HAP-1 (cell line): Measurements from ENCODE around the gene FAN1.

Experiments
- DNase-seq, 2 experiments: peaks; one replicate each; pipeline ENCODE4 v3.0.0-alpha.2; 2016 to 2020; ENCODE audit warnings: low spot score in 2 of 2
- H3K27me3 ChIP-seq: fragments of 250-450 bp; sonication (Bioruptor Pico); 2 replicates; pipeline ENCODE4 v1.5.1; 2020; ENCODE audit warnings: low read depth, mild to moderate bottlenecking, moderate library complexity
- H3K36me3 ChIP-seq: fragments of 250-450 bp; sonication (Bioruptor Pico); replicated peaks from 2 replicates; pipeline ENCODE4 v1.5.1; 2020; ENCODE audit warnings: mild to moderate bottlenecking
- H3K4me1 ChIP-seq: fragments of 250-450 bp; sonication (Bioruptor Pico); 2 replicates; pipeline ENCODE4 v1.5.1; 2020; ENCODE audit warnings: mild to moderate bottlenecking
- H3K4me3 ChIP-seq: fragments of 250-450 bp; sonication (Bioruptor Pico); 2 replicates; pipeline ENCODE4 v1.5.1; 2020; ENCODE audit warnings: mild to moderate bottlenecking, moderate library complexity
- H3K9me3 ChIP-seq: fragments of 250-450 bp; sonication (Bioruptor Pico); 2 replicates; pipeline ENCODE4 v1.5.1; 2020; ENCODE audit warnings: mild to moderate bottlenecking, moderate library complexity
- in situ Hi-C: fragments of 300-500 bp; cut with MboI; formaldehyde crosslinking; loops from 3 replicates; pipeline ENCODE4 v1.14.3; 2020; ENCODE audit warnings: low sequenced_read_pairs, inconsistent platforms, mixed read lengths

Gene FAN1

GRCh38 chr15:30901889-30902288 is 1.8 kb upstream of the FAN1 start:
- peaks cover 7% of the 10 kb centered on the region; the same call in 1 of the 2 replicates for H3K4me1 ChIP-seq
- peaks cover 7% of the 10 kb centered on the region for H3K36me3 ChIP-seq
- H3K9me3 ChIP-seq, result no peaks in the 10 kb centered on the region; the same call in 1 of the 2 replicates
- in situ Hi-C loops, result no loop called here
- no peaks in the 10 kb centered on the region for H3K27me3 ChIP-seq
- no peak overlapping the region for H3K4me3 ChIP-seq
- no peak for DNase-seq

- in situ Hi-C loops, result no loop called here
- no peaks in the 10 kb centered on the region for H3K27me3 ChIP-seq
- DNase-seq, result no peak
- H3K9me3 ChIP-seq, result no peaks in the 10 kb centered on the region; the same call in 1 of the 2 replicates
- no peak overlapping the region for H3K4me3 ChIP-seq
- peaks cover 13% of the 10 kb centered on the region for H3K36me3 ChIP-seq
- peaks cover 7% of the 10 kb centered on the region; the same call in 1 of the 2 replicates for H3K4me1 ChIP-seq
Measured at GRCh38 chr15:30904812-30905211, 1.1 kb downstream of the FAN1 start.

DNA sequence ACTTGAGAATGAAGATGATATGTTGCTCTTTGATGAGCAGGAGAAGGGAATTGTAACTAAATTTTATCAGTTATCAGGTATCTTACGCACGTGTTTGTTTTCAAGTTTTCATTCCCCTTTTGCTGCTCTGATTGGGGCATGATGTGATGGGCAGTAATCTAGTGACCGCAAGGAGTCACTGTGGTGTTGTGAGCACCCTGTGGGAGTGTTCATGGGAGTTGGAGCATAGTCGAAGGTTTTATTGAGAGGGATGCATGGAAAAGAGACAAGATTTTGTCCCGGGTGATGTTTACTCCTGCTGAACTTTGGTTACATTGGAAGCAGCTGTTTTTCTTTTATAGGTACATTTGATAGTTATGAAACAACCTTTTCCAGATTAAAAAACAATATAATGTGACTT is 2.1 kb downstream of the FAN1 start:
- DNase-seq, result no peak
- no peak overlapping the region for H3K4me3 ChIP-seq
- no peaks in the 10 kb centered on the region; the same call in 1 of the 2 replicates for H3K9me3 ChIP-seq
- peaks cover 7% of the 10 kb centered on the region; the same call in 1 of the 2 replicates for H3K4me1 ChIP-seq
- H3K36me3 ChIP-seq, result peaks cover 18% of the 10 kb centered on the region
- no peaks in the 10 kb centered on the region for H3K27me3 ChIP-seq
- in situ Hi-C loops, result no loop called here

DNA sequence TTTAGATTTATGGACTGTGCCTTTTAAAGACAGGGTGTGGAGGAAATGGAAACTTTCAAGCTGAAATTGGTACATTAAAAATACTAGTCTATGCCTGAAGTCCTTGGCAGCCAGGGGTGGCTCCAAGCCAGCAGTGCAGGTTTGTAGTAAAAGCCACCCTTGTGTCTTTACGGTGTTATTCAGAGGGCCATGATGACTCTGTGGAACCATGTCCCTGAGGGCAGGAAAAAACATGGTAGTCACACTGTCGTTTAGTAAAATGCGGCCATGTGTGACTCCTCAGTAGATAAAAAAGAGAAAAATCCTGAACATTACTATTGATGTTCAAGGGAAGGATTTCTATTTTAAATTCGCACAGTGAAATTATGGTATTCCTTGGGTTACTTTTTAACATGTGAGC is 2.7 kb downstream of the FAN1 start:
- DNase-seq, result no peak
- Histone ChIP-seq H3K4me3 (no peak overlapping the region), H3K36me3 (peaks cover 22% of the 10 kb centered on the region), H3K4me1 (peaks cover 7% of the 10 kb centered on the region; the same call in 1 of the 2 replicates), H3K9me3 (no peaks in the 10 kb centered on the region; the same call in 1 of the 2 replicates), H3K27me3 (no peaks in the 10 kb centered on the region)
- in situ Hi-C loops, result no loop called here

DNA sequence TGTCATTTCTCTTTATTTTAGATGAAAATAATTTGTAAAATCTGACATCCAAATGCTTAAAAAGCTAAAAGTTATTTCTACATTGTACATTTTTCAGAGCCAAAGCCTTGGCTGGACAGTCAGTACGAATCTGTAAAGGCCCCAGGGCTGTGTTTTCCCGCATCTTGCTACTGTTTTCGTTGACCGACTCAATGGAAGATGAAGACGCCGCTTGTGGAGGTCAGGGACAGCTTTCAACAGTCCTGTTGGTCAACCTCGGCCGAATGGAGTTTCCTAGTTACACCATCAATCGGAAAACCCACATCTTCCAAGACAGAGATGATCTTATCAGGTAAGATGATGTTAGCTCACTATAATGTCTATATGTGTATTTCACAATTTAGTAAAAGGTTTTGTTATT is 10.0 kb downstream of the FAN1 start:
- peaks cover 61% of the 10 kb centered on the region for H3K36me3 ChIP-seq
- in situ Hi-C loops, result no loop called here
- no peak for DNase-seq
- no peaks in the 10 kb centered on the region for H3K27me3 ChIP-seq
- no peaks in the 10 kb centered on the region for H3K9me3 ChIP-seq
- no peak overlapping the region for H3K4me3 ChIP-seq
- no peaks in the 10 kb centered on the region; the same call in 1 of the 2 replicates for H3K4me1 ChIP-seq

GRCh38 chr15:30917013-30917412 is 13.3 kb downstream of the FAN1 start:
- DNase-seq, result no peak
- H3K36me3 ChIP-seq, result peaks cover 60% of the 10 kb centered on the region
- in situ Hi-C loops, result no loop called here
- H3K4me3 ChIP-seq, result no peak overlapping the region
- no peaks in the 10 kb centered on the region for H3K9me3 ChIP-seq
- no peaks in the 10 kb centered on the region for H3K27me3 ChIP-seq
- peaks cover 11% of the 10 kb centered on the region for H3K4me1 ChIP-seq

DNA sequence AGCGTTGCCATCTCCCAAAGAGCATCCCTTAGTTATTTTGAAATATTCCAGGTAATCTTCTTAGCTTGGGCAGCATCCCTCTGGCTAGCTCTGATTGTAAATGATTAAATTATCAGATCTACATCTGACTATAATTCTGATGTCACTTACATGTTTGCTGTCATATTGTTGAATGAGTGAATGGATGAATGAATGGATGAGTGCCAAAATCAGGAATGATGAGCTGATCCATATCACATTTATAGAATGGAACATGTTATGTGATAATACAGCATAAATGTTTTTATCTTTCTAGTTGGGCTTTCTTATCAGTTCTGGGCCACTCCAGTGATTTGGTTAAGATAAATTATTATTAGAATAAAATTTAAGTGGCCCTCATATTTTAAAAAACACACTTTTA is 14.0 kb downstream of the FAN1 start:
- Histone ChIP-seq H3K36me3 (peaks cover 56% of the 10 kb centered on the region), H3K4me3 (no peak overlapping the region), H3K9me3 (no peaks in the 10 kb centered on the region), H3K4me1 (peaks cover 18% of the 10 kb centered on the region), H3K27me3 (no peaks in the 10 kb centered on the region)
- no peak for DNase-seq
- in situ Hi-C loops, result no loop called here

- DNase-seq, result no peak
- Histone ChIP-seq H3K4me1 (peaks cover 25% of the 10 kb centered on the region), H3K4me3 (no peak overlapping the region), H3K36me3 (peaks cover 61% of the 10 kb centered on the region), H3K27me3 (no peaks in the 10 kb centered on the region), H3K9me3 (no peaks in the 10 kb centered on the region)
- in situ Hi-C loops, result no loop called here
Measured at GRCh38 chr15:30918366-30918765, 14.7 kb downstream of the FAN1 start.

DNA sequence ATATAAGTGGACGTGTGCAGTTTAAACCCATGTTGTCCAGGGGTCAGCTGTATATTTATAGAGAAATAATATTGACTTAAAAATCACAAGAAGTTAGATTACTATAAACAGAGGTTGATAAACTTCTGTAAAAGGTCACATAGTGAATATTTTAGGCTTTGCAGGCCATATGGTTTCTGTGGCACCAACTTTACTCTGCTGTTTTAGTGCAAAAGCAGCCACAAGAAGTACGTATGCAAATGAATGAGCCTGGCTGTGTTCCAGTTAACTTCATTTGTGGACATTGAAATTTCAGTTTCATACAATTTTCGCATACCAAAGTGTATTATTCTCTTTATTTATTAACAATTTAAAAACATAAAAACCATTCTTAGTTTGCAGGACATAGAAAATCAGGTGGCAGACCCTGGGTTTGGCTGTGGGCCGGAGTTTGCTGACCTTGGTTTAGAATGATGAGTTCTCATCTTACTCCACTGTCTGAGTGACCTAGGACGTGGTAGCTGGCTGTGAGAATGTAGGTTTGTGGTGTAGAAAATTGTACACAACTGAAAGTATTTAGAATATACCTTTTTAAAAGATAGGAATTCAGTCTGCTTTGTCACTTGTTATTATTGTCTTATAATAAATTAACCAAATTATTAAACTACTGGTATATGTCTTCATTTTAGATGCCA is 16.3 kb downstream of the FAN1 start:
- Histone ChIP-seq H3K27me3 (no peaks in the 10 kb centered on the region), H3K4me3 (no peak overlapping the region), H3K9me3 (no peaks in the 10 kb centered on the region), H3K36me3 (peaks cover 61% of the 10 kb centered on the region), H3K4me1 (peaks cover 26% of the 10 kb centered on the region)
- no peak for DNase-seq
- in situ Hi-C loops, result no loop called here

DNA sequence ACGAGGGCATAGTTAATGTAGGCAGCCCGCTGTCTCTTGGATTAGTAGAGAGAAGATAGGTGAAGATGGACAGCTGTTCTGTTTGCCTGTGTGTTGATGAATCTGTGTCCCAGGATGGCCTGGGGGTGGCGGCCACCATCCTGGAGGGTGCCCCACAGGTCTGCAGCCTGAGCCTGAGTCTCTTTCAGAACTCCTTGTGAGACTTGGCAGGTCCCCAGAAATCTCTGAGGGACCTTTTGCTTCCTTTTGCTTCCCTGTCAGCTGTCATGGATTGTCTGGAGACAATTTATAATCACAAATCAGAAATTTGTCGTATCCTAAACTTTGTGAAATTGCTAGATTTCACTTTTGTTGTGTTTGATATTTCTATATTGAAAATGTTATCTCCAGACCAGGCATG is 17.4 kb downstream of the FAN1 start:
- in situ Hi-C loops, result no loop called here
- Histone ChIP-seq H3K4me3 (no peak overlapping the region), H3K4me1 (peaks cover 26% of the 10 kb centered on the region), H3K9me3 (no peaks in the 10 kb centered on the region), H3K36me3 (peaks cover 64% of the 10 kb centered on the region), H3K27me3 (no peaks in the 10 kb centered on the region)
- no peak for DNase-seq

DNA sequence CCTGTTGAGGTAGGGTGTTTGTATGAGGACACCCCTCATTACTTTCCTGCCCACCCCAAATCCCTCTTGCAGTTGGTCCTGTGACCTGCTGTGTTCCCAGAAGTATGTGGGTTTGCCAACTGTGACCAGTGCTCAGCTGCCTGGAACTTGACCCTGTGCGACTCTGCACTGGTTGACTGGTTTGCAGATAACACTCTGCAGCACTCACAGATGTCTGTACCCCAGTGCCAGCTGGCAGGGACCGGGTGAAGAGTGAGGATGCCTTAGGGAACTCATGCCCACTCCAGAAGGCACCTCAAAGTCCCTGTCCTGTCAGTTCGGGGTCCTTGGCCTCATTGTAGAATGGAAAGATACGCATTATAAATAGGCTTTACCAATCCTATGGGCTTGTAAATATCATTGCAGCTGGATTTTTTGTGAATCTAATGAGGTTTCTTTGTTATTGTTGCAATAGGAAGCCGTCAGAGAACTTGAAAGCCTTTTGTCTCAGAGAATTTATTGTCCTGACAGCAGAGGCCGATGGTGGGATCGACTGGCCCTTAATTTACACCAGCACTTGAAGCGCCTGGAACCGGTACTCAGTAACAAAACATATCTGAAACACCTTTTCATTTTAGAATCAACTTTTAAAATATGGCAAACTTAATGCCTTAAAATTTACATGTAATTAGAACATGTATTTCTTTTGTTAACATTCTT is 18.2 kb downstream of the FAN1 start:
- no peaks in the 10 kb centered on the region for H3K27me3 ChIP-seq
- in situ Hi-C loops, result no loop called here
- H3K36me3 ChIP-seq, result peaks cover 67% of the 10 kb centered on the region
- DNase-seq, result peak; percentile 76 to 88
- H3K4me3 ChIP-seq, result no peak overlapping the region
- H3K9me3 ChIP-seq, result no peaks in the 10 kb centered on the region
- peaks cover 26% of the 10 kb centered on the region for H3K4me1 ChIP-seq

DNA sequence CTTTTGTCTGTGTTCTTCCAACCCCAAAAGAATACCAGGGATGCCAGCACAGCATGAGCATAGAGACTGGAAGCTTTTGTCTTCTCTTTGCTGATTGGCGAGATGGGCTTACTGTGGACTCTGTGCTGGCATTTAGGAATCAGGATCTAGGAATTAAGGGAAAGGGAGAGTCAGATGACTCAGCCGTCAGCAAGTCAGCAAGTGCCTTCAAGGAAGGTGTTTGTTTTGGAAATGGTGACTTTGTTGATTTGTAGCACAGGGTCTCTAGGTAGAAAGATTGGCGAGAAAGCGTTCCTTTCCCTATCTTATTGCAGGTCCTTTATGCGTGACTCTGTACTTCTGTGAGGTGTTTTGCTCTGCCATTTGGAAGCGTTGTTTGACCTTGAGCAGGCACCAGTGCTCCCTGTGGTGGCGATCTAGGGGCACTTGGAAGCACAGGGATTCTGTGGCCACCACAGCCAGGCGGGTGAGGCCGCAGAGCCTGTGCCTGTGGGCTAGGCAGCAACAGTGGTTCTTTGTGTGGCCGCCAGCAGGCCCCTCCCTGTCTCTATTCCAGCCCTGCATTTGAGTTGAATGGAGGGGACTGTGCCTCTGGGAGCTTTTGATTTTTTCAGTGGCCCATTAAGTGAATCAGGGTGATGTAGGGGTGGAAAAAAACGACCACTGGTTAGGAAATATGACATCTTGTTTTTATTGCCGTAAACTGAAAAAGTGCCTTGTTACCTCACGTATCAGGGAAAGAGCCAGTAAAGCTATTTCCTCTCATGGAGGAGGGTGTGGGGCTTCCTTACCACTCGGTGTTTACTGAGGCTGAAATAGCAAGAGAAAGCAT is 19.0 kb downstream of the FAN1 start:
- H3K4me3 ChIP-seq, result no peak overlapping the region
- H3K36me3 ChIP-seq, result peaks cover 66% of the 10 kb centered on the region
- no peaks in the 10 kb centered on the region for H3K9me3 ChIP-seq
- H3K4me1 ChIP-seq, result peaks cover 26% of the 10 kb centered on the region
- peak; percentile 61 to 65 for DNase-seq
- in situ Hi-C loops, result no loop called here
- no peaks in the 10 kb centered on the region for H3K27me3 ChIP-seq

DNA sequence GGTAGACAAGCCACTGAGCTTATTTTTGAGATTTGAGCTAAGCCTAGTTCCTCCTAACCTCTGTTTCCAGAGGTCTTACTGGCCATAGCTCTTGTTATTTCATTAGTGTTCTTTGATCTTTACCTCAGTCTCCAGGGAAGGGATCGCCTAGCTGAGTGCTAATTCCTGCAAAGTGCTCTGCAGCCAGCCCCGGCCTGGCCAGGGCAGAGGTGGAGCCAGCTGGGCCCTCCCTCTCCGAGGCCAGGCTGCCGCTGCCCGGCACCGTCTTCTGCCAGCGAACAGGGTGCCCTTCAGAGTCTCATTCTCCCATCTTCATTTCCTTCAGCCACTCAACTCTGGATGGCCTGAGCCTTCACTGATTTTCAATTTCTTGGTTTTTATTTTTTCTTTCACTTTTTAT is 19.7 kb downstream of the FAN1 start:
- in situ Hi-C loops, result no loop called here
- Histone ChIP-seq H3K27me3 (no peaks in the 10 kb centered on the region), H3K4me3 (no peak overlapping the region), H3K36me3 (peaks cover 59% of the 10 kb centered on the region), H3K4me1 (peaks cover 26% of the 10 kb centered on the region), H3K9me3 (no peaks in the 10 kb centered on the region)
- no peak for DNase-seq

- in situ Hi-C loops, result no loop called here
- Histone ChIP-seq H3K4me3 (no peak overlapping the region), H3K27me3 (no peaks in the 10 kb centered on the region), H3K4me1 (peaks cover 26% of the 10 kb centered on the region), H3K36me3 (peaks cover 53% of the 10 kb centered on the region), H3K9me3 (no peaks in the 10 kb centered on the region)
- DNase-seq, result no peak
Measured at GRCh38 chr15:30924353-30924752, 20.6 kb downstream of the FAN1 start.
